AML-193 (cell line): ENCODE results near the gene RNF225.
"Not testable (repeated sequence)": the region's sequence is repeated elsewhere in the genome, so short reads cannot be mapped to it uniquely, and the experiment has no call there.

Experiments
- DNase-seq, 2 experiments: peaks; one replicate each; lab custom pipeline; 2025; lab: John Stamatoyannopoulos, UW

The RNF225 gene

DNA sequence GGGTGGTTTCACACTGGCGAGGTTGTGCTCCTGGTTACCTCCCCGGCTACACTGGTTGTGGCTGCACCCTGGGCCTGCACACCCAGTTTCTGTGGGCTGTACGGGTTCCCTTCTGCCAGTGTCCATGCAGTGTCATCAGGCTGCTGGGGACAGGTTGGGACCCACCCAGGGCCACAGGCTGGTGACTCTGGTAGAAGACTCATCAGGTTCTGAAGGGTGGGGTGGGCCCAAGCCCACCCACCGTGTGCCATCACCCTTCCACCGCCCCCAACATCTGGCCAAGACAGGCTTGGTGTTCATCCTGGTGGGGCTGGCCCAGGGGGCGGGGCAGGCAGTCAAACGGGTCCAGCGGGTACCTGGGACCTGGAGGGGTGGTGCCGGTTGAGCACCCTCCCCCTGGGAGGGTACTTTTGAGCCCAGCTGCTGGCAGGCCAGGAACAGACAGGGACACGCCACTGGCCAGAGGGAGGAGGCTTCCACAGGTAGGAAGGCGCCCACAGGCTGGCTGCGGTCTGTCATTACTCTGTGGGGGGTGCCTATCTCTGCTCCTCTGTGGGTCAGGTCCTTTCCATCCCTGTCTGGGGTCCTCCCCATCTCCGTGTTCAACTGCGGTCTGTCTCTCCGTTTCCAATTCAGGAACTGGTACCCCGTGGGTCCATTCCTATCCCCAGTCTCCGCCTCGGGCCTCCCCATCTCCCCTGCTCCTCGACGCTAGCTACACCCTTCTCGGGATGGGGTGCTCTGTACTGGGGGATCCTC, at the start of gene RNF225:
Gene RNF225, plus strand, starts transcription at position 437 of the 759 bp plus-strand sequence. CDS start 434 bp downstream, outside the sequence.
- DNase-seq = no peak

DNA sequence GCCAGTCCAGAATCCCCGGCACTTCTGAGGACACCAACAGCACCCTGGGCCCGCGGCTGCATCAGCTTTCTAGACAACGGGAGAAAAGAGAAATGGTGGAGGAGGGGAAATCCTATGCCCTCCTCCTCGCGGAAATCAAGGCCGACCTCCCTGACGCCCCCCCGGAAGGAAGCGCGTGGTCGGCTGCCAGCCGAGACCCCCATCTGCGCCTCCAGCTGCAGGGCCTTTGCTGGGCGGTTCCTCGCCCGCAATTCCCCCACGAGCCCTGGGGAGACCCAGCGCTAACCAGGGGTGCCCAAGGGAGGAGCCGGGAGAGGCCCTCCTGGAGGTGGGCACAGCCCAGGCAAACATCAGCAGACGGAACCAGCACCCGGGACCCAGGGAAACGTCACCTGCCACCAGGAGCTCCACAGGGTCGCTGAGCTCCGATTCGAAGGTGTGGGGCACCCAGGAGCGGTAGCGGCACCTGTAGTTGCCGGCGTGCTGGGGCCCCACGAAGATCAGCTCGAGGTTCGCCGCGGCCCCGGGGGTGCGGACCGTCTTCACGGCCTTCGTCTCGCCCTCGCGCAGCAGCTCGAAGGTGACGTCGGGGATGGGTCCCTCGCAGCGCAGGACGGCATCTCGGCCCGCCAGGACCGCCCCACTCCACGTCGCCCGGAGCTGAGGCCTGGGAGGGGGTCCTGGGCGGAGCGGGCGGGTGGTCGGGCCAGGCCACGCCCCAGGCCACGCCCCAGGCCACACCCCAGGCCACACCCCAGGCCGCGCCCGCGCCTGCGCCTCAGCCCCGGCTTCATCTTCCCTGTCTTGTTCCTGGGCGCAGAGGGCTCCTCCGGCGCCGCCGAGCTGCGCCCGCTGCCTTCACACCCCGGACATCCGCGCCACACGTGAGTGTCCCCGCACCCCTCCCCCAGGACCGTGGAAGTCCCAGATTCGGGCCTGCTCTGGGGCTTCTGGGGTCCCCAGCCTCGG, 48.2 kb upstream of the RNF225 start:
- peak; percentile 21 to 27 for DNase-seq

DNA sequence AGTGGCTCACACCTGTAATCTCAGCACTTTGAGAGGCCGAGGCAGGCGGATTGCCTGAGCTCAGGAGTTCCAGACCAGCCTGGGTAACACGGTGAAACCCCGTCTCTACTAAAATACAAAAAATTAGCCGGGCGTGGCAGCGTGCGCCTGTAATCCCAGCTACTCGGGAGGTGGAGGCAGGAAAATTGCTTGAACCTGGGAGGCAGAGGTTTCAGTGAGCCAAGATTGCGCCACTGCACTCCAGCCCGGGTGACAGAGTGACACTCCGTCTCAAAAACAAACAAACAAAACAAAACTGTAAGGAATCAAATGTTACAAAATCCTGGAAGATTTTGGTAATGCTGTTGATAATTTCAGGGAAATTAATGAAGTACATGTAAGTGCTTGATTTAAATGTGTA, 47.4 kb upstream of the RNF225 start:
- DNase-seq = not testable (repeated sequence)

DNA sequence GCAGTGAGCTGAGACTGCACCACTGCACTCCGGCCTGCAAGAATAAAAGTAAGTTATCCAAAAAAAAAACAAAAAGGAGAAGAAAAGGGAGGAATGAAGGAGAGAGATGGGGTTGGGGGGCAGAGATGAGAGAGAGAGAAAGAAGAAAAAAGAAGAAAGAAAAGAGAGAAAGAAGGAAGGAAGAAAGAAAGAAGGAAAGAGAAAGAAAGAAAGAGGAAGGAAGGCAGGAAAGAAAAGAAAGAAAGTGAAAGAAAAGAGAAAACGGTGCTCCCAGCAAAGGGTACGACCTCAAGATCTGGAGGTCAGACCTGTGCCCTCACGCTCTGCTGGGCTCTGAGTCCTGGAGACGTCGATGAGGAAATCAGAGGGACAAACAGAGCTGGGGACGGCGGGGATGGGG, 45.9 kb upstream of the RNF225 start:
- DNase-seq = no peak

DNA sequence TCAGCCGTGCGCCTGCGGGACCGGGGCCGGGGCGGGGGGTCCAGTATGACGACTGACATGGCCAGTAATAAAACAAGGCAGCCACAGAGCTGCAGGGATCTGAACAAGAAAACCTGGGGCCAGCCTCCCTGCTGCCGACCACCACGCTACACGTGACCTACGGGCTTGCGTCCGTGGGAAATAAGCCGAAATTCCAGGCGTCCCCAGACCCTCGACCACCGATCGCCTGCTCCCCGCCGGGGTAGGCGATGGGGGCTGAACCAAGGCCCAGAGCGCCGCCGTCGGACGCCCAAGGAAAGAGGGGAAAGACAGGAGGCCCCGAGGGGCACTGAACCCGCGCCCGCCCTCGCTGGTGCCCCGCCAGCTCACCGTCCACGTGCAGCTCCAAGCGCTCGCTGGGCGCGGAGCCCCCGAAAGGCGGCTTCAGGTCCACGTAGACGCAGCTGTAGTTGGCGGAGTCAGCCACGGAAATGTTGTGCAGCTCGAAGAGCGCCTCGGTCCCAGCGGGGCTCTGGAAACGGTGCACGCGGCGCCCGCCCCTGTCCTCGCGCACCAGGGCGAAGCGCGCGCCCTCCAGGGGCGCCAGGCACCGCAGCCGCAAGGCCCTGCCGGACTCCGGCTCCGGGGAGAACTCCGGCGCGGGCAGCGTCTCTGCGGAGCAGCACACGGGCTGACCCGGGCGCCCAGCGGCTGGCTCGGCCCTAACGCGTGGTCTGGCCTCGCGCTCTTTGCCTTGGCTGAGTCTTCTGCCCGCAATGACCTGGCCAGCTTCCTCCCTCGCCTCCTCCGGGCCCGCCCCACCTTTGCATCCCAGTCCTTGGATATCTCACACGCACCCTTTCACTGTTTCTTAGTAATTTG, 45.2 kb upstream of the RNF225 start:
- DNase-seq = no peak

DNA sequence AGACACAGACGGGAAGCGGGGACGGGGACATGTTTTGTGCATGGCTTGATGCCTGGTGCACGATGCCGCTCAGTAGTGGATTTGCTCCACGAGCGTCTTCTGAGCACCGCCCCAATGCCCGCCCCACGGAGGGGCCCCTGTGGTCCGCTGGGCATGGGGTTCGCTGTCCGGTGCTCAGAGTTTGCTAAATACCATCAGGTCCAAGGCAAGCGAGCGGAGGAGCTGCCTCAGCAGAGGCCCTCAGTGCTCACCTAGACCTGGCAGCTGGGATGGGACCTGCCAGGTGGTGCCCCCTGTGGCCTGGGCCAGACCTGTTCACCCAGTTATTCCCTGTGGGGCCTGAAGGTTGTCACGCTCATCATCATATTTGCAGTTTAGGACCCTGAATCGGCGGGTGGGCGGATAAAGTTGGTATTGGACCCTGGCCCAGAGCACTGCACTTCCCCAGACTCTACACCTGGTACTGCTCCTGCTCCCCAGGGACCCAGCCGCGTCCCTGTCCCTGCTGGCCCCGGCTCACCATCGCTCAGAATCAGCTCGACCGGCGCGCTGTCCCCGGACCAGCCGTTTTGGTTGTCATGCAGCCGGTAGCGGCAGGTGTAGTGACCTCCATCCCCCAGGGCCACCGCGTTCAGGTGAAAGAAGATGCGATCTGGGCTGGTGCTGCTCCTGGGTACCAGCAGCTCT, 44.4 kb upstream of the RNF225 start:
- DNase-seq = no peak

DNA sequence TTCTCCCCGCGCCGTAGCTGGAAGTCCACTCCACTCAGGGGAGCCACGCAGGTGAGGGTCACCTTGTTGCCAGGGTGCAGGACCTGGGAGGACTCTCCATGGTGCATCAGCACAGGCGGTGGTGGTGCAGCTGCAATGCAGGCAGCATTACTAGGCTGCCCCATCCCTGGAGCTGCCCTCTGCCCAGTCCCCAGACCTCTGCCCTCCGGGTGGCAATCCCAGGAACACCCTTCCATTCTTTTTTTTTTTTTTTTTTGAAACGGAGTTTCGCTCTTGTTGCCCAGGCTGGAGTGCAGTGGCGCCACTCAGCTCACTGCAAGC, 43.9 kb upstream of the RNF225 start:
- no peak for DNase-seq

DNA sequence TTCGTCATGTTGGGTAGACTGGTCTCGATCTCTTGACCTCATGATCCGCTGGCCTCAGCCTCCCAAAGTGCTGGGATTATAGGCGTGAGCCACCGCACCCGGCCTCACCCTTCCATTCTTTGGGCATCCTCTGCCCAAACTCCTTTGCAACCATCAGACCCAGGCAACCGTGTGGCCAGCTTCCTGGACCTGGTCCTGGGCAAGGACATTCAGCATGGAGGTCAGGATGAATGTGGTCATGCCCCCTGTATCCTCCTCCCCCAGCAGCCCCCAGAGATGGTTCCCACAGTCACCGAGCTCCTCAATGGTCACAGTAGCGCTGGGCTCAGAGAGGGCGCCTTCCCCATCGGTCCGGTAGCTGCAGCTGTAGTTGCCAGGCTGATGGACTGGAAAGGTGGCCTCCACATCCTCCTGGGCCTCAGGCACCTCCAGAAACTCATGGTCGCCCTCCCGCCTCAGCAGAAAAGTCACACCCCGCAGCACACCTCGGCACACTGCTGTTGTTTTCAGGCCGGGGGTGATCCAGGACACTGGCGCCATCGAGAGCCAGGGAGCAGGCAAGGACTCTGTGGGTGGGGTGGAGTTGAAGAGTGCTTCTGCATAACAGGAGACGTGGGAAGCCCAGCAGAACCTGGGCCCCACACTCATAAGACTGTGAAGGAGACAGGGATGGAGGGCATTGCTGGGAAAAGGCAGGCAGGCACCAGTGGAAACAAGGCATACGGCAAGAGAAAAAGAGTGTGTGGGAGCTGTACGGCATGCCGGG, 43.3 kb upstream of the RNF225 start:
- no peak for DNase-seq

DNA sequence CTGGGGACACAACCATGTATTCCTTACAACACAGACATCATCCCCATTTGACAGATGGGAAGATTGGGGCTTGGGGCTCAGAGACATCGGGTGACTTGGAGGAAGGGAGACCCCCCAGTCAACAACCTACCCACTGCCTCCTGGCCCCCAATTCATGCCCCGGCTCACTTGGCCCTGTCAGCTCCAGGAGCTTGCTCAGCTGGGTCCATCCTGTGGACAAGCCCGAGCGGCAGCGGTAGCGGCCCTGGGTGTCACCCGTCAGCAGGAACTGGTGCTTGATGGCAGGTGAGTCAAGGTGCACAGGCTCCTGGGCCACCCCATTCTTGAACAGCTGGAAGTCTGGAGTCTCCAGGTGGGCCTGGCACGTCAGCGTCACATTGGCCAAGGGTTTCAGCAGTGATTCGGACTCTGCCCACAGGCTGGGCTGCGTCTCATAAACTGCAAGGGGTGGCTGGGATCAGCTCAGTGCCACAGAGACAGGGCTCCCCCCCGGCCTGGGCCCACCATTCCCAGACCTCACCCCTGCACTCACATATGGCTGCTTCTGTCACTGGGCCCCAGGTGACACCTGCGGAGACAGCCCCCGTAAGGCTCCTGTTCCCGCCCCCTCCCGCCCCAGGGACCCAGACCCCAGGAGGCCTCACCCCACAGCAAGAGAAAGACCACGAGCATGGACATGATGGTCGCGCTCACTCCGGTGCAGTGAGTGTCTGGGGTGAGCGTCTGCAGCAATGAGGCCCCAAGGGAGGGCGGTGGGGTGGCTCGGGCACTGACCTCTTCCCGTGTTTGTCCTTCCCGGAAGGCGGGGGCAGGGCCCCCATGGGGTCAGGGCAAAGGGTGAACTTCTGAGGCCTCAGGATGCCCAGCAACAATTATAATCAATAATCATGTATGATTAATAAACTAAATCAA, 42.4 kb upstream of the RNF225 start, which contains the start of gene A1BG:
Gene A1BG, minus strand, starts transcription at position 733 of the 912 bp plus-strand sequence. Its CDS starts 55 bp downstream, at position 678.
- no peak for DNase-seq

DNA sequence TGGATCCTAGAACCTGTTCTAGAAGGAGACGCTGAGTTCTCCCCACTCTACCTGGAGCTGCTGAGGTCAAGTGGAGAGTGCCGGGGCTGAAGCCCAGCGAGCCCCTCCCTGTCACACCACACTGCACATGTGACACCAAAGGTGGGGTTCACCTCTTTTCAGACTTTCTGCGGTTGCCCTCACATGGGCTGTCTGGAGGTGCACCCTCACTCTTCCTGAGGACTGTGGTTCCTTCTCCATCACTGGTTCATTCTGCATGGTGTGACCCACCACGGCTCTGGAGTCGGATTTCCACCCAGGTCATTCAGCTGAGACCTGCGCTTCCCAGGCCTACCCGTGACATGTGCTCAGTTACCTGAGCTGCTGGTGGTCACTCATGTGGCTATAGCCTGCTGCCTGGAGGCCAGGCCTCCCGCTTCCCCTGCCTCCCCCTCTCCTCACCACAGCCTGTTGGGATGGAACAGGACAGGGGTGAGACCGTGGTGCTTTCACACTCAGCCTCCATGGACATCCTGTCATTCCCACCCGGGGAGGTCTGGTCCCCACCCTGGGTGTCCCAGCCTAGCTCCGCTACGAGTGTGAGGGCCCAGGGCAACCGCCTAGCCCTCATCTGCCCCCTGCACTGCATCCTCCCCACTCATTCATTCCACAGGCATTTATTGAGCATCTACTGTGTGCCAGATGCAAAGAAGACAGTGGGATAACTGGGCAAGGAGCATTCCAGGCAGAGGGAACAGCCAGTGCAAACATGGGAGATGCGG, 41.6 kb upstream of the RNF225 start:
- no peak for DNase-seq

DNA sequence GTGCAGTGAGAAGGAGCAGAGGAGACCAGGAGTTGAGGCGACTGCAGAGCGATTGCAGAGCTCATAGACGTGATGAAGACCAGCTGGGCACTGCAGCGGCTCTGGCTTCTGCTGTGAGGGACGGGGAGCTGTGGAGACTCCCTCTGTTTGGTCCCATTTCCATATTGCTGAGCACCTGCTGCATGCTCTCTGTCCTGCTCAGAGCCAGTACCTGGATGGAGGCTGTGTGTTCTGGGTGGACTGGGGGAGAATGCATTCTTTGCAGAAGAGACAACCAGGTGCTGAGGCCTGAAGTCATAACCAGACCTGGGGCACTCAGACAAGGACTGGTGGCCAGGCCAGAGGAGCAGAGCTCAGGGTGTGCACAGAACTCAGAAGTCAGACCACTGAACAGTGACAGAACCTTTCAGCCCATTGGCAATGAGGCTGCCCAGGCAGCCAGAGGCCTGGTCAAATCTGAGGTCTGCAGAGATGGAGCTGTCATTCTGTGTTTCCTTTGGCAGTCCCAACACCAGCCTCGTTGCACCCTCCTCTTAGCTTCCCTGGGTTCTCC, 40.9 kb upstream of the RNF225 start:
- DNase-seq = no peak

DNA sequence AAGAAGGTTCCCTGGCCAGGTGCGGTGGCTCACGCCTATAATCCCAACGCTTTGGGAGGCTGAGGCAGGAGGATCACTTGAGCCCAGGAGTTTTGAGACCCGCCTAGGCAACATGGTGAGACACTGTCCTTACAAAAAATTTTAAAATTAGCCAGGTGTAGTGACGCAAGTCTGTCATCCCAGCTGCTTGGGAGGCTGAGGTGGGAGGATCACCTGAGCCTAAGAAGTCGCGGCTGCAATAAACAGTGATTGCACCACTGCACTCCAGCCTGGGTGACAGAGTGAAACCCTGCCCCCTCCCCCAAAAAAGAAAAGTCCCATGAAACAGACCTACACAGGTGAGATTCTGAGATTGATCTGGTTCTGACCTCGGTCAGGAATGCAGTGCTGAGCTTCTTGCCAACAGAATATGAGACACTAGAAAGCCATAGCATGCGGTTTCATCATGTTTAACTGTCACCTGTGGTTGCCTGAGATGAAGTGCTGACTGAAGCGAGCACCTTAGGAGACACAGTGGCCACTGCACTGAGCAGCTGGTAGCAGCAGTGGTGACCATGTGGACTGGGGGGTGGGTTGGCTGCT, 40.1 kb upstream of the RNF225 start:
- DNase-seq = no peak

DNA sequence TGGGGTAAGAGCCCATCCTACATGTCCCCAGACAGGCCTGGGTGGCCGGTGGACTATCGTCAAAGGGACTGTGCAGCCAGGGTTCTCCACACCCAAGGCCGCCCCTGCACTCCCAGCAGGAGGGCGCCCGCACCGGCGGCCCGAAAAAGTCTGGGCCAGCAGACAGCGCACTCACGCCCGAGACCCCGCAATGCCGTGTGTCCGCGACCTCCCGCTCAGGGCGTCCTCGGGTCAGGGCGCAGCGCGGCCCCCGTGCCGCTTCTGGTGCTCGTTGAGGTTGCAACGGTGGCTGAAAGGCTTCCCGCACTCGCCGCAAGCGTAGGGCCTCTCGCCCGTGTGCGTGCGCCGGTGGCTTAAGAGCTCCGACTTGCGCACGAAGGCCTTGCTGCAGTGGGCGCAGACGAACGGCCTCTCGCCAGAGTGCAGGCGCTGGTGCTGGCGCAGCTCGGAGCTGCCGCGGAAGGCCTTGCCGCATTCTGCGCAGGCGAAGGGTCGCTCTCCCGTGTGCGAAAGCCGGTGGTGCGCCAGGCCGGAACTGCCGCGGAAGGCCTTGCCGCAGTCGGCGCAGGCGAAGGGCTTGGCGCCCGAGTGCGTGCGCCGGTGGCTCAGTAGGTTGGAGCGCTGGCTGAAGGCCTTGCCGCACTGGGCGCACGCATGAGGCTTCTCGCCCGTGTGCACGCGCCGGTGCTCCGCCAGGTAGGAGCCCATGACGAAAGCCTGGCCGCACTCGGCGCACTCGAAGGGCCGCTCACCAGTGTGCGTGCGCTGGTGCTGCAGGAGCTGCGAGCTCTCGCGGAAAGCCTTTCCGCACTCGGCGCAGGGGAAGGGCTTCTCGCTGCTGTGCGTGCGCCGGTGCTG, 39.3 kb upstream of the RNF225 start:
- no peak for DNase-seq

DNA sequence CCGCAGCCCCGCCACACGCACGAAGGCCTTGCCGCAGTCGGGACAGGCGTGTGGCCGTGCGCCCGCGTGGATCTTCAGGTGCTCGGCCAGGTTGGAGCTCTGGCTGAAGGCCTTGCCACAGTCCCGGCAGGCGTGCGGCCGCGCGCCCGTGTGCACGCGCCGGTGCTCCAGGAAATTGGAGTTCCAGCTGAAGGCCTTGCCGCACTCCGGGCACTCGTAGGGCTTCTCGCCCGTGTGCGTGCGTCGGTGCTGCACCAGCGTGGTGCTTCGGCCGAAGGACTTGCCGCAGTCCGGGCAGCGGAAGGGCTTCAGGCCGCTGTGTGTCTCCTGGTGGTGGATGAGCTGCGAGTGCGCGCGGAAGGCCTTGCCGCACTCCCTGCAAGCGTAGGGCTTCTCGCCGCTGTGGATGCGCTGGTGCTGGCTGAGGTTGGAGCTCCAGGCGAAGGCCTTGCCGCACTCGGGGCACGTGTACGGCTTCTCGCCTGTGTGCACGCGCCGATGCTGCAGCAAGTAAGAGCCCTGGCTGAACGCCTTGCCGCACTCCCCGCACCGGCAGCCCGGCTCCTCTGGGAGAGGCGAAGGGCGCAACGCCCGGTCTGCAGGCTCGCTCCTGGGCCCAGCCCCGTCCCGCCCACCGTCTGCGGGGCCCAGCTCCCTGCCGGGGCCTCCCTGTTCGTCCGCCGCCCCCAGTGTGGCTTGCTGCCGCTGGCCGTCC, 38.5 kb upstream of the RNF225 start:
- no peak for DNase-seq

DNA sequence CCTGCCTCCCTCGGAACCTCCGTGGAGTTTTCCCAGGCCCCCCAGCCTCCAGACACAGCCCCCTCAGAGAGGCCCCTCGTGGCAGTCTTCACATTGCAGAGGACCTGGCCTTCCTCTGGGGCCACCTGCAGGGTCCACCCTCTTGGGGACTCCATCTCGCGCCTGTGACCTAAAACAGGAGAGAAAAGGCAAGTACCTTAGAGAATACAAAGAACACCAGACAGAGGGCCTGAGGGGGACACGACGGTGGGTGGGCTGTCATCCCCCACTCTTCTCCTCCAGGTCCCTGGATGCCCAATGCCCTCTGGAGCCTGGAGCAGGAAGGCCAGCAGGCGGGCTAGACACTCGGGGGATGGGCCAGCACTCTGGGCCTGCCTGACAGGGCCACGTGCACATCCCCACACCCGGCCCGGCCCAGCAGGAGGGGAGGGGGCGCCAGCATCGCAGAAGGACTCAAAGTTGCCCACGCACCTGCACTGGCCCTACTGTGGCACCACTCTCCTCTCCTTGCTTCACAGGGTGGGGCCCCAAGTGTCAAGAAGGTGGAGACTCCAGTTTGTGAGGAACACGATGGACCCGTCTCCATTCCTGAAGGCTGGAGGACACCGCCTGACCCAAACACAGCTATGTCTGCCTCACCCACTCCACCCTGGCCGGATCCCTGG, 37.8 kb upstream of the RNF225 start:
- DNase-seq = no peak

DNA sequence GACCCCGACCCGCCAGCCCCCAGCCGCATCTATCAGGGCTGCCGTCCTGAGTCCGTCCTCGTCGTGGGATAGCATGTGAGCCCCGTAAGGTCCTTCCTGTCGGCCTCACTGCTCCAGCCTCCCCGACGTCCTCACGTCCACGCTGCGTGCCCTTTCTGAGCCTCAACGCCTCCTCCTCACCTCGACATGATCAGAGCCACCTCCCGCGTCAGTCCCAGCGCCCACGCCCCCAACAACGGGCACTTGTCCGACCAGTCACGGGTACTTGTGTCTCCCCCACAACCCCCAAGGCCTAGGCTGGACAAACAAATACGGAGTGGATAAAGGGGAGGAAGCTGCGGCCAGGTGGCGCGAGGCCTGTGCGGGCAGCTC, 33.6 kb upstream of the RNF225 start:
- peak; percentile 38 to 47 for DNase-seq
